Measurements from ENCODE around the gene SUV39H1. TPM values are rescaled to one million over a fixed set of nuclear protein-coding genes. Genes with fewer than 3 reads are reported as not detected.

SUV39H1 gene
- total and polyA plus RNA-seq, 8 donors, result 5.0 to 8.4 (median 6.5) TPM

GRCh38 chrX:48736303-48736702 lies 39.8 kb downstream of the SUV39H1 start:
- no peak for ATAC-seq
- no peak overlapping the region for H3K4me3 ChIP-seq
- no peak for TF ChIP-seq CTCF (IDR thresholded peaks at IDR 0.05)
- H3K9me3 ChIP-seq, result no peaks in the 10 kb centered on the region
- H3K27me3 ChIP-seq, result no peaks in the 10 kb centered on the region
- DNase-seq, result no peak
- peaks cover 0 to 4% of the 10 kb centered on the region in 2 donors for H3K4me1 ChIP-seq
- intact Hi-C loops (cut with DNase I), result no loop called here
- no peak overlapping the region for H3K27ac ChIP-seq
- no peaks in the 10 kb centered on the region for H3K36me3 ChIP-seq

GRCh38 chrX:48736878-48737212 lies 40.3 kb downstream of the SUV39H1 start:
- intact Hi-C loops (cut with DNase I), result no loop called here
- Histone ChIP-seq H3K36me3 (no peaks in the 10 kb centered on the region), H3K9me3 (no peaks in the 10 kb centered on the region), H3K27ac (peak overlapping the region in 1 of 2 donors; percentile 90), H3K27me3 (no peaks in the 10 kb centered on the region), H3K4me3 (peak overlapping the region in 1 of 2 donors; percentile 51), H3K4me1 (peaks cover 0 to 4% of the 10 kb centered on the region in 2 donors)
- DNase-seq (no peak), ATAC-seq (no peak)
- TF ChIP-seq CTCF (IDR thresholded peaks at IDR 0.05), result no peak

- Histone ChIP-seq H3K27ac (peak overlapping the region; percentile 80 to 90), H3K9me3 (no peaks in the 10 kb centered on the region), H3K4me1 (peaks cover 0 to 4% of the 10 kb centered on the region in 2 donors), H3K27me3 (no peaks in the 10 kb centered on the region), H3K4me3 (peak overlapping the region; percentile 35 to 51), H3K36me3 (no peaks in the 10 kb centered on the region)
- peak; percentile 99 for ATAC-seq
- intact Hi-C loops (cut with DNase I), result no loop called here
- DNase-seq, result peak; percentile 89 to 97 (median 92)
- no peak for TF ChIP-seq CTCF (IDR thresholded peaks at IDR 0.05)
Measured at GRCh38 chrX:48737213-48737938, 40.8 kb downstream of the SUV39H1 start.

GRCh38 chrX:48737940-48738339 lies 41.4 kb downstream of the SUV39H1 start:
- Histone ChIP-seq H3K4me3 (peak overlapping the region; percentile 35 to 51), H3K9me3 (no peaks in the 10 kb centered on the region), H3K27ac (peak overlapping the region; percentile 80 to 90), H3K27me3 (no peaks in the 10 kb centered on the region), H3K4me1 (peaks cover 0 to 4% of the 10 kb centered on the region in 2 donors), H3K36me3 (no peaks in the 10 kb centered on the region)
- DNase-seq (no peak), ATAC-seq (no peak)
- no peak for TF ChIP-seq CTCF (IDR thresholded peaks at IDR 0.05)
- intact Hi-C loops (cut with DNase I), result no loop called here

GRCh38 chrX:48741834-48742233 lies 45.3 kb downstream of the SUV39H1 start:
- H3K27ac ChIP-seq, result no peak overlapping the region
- H3K4me3 ChIP-seq, result no peak overlapping the region
- H3K9me3 ChIP-seq, result no peaks in the 10 kb centered on the region
- ATAC-seq (no peak), DNase-seq (no peak)
- peaks cover 0 to 4% of the 10 kb centered on the region in 2 donors for H3K4me1 ChIP-seq
- no peaks in the 10 kb centered on the region for H3K36me3 ChIP-seq
- H3K27me3 ChIP-seq, result no peaks in the 10 kb centered on the region
- TF ChIP-seq CTCF (IDR thresholded peaks at IDR 0.05), result no peak
- intact Hi-C loops (cut with DNase I), result no loop called here
